Omental fat pad (tissue), 4 donors: ENCODE measurements around the gene GMIP. TPM values are rescaled to one million over a fixed set of nuclear protein-coding genes. Genes with fewer than 3 reads are reported as not detected.

Source experiments
- ATAC-seq: fragments of 150-250 bp; one replicate; pipeline ENCODE4 v1.9.1; 2016; ENCODE audit warnings: mild to moderate bottlenecking, moderate library complexity; ENCODE audit not compliant: low FRiP score
- DNase-seq: peaks from one replicate; pipeline ENCODE4 v3.0.0-alpha.2; 2019; ENCODE audit warnings: low spot score
- total RNA-seq, 4 donors: library from RNA; depleted of rRNA; stranded (reverse); fragments of >200 nt; gene quantifications; one replicate each; pipeline ENCODE4 v1.1.0, GENCODE V29; 2016
- TF ChIP-seq, protein P1 (sequence below), 3 donors: fragments of 450-650 bp; IDR thresholded peaks; one replicate each; pipeline ENCODE4 v1.5.1; 2016 to 2017; ENCODE audit warnings: antibody characterized with exemption in 3 of 3, mild to moderate bottlenecking in 3 of 3, moderate library complexity in 2 of 3

The GMIP gene
- total RNA-seq, 4 donors from 2014 or later, result 7.7 to 47.3 (median 18.7) TPM

DNA sequence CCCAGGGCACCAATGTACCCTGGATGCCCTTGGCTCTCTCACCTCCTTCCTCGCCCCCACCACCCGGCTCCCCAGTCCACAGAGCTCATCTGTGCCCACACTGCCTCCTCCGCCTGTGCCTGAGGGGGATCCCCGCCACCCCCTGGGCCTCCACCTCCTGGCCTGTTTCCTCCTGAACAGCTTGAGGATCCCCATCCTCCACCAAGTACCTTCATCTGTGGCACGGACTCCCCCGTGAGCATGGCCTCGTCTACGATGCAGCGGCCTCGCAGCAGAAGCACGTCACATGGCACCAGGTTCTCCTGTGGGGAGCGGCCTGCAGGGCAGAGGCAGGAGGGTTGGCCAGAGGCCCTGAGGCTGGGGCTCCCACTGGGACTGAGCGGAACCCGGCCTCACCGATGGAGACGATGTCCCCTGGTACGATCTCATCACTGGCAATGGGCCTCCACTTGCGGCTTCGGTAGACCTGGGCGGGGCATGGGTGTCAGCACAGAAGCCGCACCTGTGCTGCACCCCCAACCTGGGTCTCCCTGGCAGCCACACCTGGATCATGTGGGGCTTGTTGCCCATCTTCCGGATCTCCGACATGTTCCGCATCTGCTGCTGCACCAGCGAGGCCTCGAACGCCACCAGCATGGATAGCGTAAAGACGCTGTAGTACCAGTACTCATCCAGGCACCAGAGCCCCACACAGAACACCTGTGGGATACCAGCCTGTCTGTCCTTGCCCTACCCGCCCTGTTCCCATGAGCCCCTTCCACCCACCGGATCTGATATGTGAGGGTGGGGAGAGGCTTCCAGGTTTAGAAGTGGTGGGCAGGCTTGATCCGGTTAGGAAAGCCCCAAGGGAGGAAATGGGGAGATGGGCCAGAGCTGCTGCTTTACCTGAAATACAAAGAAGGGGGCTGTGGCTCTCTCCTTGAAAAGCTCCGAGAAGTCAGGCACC, 13.3 kb upstream of the GMIP start:
- TF ChIP-seq, protein P1, sequence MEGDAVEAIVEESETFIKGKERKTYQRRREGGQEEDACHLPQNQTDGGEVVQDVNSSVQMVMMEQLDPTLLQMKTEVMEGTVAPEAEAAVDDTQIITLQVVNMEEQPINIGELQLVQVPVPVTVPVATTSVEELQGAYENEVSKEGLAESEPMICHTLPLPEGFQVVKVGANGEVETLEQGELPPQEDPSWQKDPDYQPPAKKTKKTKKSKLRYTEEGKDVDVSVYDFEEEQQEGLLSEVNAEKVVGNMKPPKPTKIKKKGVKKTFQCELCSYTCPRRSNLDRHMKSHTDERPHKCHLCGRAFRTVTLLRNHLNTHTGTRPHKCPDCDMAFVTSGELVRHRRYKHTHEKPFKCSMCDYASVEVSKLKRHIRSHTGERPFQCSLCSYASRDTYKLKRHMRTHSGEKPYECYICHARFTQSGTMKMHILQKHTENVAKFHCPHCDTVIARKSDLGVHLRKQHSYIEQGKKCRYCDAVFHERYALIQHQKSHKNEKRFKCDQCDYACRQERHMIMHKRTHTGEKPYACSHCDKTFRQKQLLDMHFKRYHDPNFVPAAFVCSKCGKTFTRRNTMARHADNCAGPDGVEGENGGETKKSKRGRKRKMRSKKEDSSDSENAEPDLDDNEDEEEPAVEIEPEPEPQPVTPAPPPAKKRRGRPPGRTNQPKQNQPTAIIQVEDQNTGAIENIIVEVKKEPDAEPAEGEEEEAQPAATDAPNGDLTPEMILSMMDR (IDR thresholded peaks at IDR 0.05), result no peak
- no peak for ATAC-seq
- no peak for DNase-seq

DNA sequence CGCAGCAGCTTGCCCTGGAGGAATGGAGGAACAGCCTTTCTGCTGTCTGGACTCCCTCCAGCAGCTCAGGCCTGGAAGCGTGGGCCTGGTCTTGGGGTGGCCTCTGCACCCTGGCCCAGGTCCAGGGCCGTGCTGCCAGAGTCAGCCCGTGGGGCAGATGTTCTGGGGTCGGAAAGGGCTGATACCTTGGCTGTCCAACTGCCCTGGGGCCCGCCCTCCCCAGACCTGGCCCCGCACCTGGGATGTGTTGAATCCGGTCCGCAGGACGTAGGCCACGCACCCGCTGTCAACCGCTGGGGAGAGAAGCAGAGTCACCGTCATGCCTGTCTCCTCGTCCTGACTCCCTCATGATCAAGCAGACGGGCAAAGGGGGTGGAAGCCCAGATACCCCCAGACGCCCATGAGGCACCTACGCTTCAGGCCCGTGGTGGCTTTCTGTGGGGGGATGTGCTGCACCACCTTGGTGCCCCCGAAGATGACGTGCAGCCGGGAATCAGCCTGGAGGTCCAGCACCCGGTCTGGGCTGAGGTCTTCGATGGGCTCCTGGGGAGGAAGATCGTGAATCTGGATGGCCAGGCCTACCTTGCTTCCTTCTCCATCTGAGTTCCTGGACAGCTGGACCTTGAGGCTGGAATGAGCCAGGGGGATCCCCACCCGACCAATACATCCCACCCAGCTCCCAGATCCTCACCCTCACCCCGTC, 12.3 kb upstream of the GMIP start:
- ATAC-seq, result no peak
- TF ChIP-seq, protein P1 (IDR thresholded peaks at IDR 0.05), result no peak

GRCh38 chr19:19655051-19655594, 11.7 kb upstream of the GMIP start:
- DNase-seq, result no peak
- ATAC-seq, result no peak
- TF ChIP-seq, protein P1 (IDR thresholded peaks at IDR 0.05), result no peak

More for the DNA sequence above, 12.3 kb upstream of the GMIP start:
- no peak for DNase-seq

- TF ChIP-seq, protein P1 (IDR thresholded peaks at IDR 0.05), result no peak
- ATAC-seq (no peak), DNase-seq (no peak)
Observed at GRCh38 chr19:19654441-19654840, 11.0 kb upstream of the GMIP start.

GRCh38 chr19:19653597-19654147, 10.2 kb upstream of the GMIP start:
- no peak for ATAC-seq
- no peak for DNase-seq
- TF ChIP-seq, protein P1 (IDR thresholded peaks at IDR 0.05), result no peak

- ATAC-seq (no peak), DNase-seq (no peak)
- TF ChIP-seq, protein P1 (IDR thresholded peaks at IDR 0.05), result no peak
Observed at GRCh38 chr19:19652482-19653295, 9.2 kb upstream of the GMIP start.
